ENCODE results near the gene DDX27. TPM values are rescaled to one million over a fixed set of nuclear protein-coding genes. Genes with fewer than 3 reads are reported as not detected.

The DDX27 gene
- total and polyA plus RNA-seq, 2 of the 13 experiments (the other 11 are each of a cell fraction or from before 2014, with no cell fraction given) = 42.6 to 72.8 TPM

GRCh38 chr20:49276161-49276960, 57.1 kb downstream of the DDX27 start:
- Histone ChIP-seq H4K20me1 (ENCODE audit: insufficient read depth, low read length) (peaks cover 28% of the 10 kb centered on the region), H3K9me3 (ENCODE audit: low read length) (no peaks in the 10 kb centered on the region), H3K4me1 (ENCODE audit: insufficient read depth, low read length) (peaks cover 46% of the 10 kb centered on the region), H3K79me2 (ENCODE audit: insufficient read depth, low read length) (peaks cover 66% of the 10 kb centered on the region), H3K4me3 (replicated peaks in 1 of 3; ENCODE audit: insufficient read depth in 1 of 3, low read depth in 2 of 3, low read length in 3 of 3) (peak overlapping the region; percentile 78 to 98 (median 91)), H3K36me3 (replicated peaks in 1 of 2; ENCODE audit: control insufficient read depth in 1 of 2, insufficient read depth in 2 of 2, low read length in 2 of 2) (peaks cover 20 to 43% of the 10 kb centered on the region in 2 experiments), H2AFZ (ENCODE audit: low read length) (no peak overlapping the region), H3K4me2 (ENCODE audit: low read depth, low read length) (peak overlapping the region; percentile 96), H3K27me3 (ENCODE audit: control insufficient read depth in 1 of 2, insufficient read depth in 2 of 2, low read length in 2 of 2) (peaks cover 0 to 4% of the 10 kb centered on the region in 2 experiments; a peak in 1 of 5 replicates), H3K27ac (ENCODE audit: extremely low read length, insufficient read depth, low read length) (peak overlapping the region; percentile 0), H3K9ac (ENCODE audit: insufficient read depth, low read depth, low read length) (peak overlapping the region; percentile 99)
- intact Hi-C loops (cut with micrococcal nuclease; ENCODE audit: unreplicated experiment) (loop anchor here (2.0 to 5.0 kb wide), 3 partner anchors 42 to 459 kb away; partner anchors contain the start of gene STAU1), in situ Hi-C loops (cut with HindIII; ENCODE audit: extremely low pct_ligation_motif_present, low pct_unique_long_range_greater_than_20kb) (no loop called here)
- ChIA-PET CTCF (ENCODE audit: low intra/inter-chr PET ratio, low total read pairs) (no interaction called here), POLR2A (interaction anchor here (0.6 to 1.4 kb wide), 4 partner anchors 9 to 356 kb away, joined by 3 to 8 read pairs (median 4); no protein-coding TSS in a partner anchor)
- ATAC-seq = no peak
- BruUV-seq (replicated peaks) = TSS peak; percentile 56
- no peak for FAIRE-seq
- DNase-seq (ENCODE audit: low spot score) = no peak
- WGBS (ENCODE audit: low lambda C conversion rate) = 21% methylated on average over 3 of the region's 3 CpGs
- TF ChIP-seq ZNF816 (CRISPR knock-in tag; IDR thresholded peaks at IDR 0.05; ENCODE audit: borderline replicate concordance) (peak; percentile 45; the same call in 1 of the 2 replicates), KLF11 (CRISPR knock-in tag; IDR thresholded peaks at IDR 0.05) (peak; percentile 47; the same call in 1 of the 2 replicates), TCF7L2 (IDR thresholded peaks at IDR 0.05; ENCODE audit: low read depth, low read length) (no peak), SRF (IDR thresholded peaks at IDR 0.05; ENCODE audit: low read depth, low read length) (no peak), SALL2 (CRISPR knock-in tag; IDR thresholded peaks at IDR 0.05) (no peak), ELF3 (CRISPR knock-in tag; IDR thresholded peaks at IDR 0.05) (peak; percentile 3; the same call in 1 of the 2 replicates), THAP11 (CRISPR knock-in tag; IDR thresholded peaks at IDR 0.05) (no peak), ZNF841 (CRISPR knock-in tag; IDR thresholded peaks at IDR 0.05; ENCODE audit: borderline replicate concordance) (no peak), ZNF652 (CRISPR knock-in tag; IDR thresholded peaks at IDR 0.05; ENCODE audit: borderline replicate concordance, low read depth) (0 out of 2 replicates have a peak, but pooled peaks have one; percentile 1), ASH2L (IDR thresholded peaks at IDR 0.05; ENCODE audit: insufficient read length, low read depth, low read length) (peak; percentile 10), ZNF367 (CRISPR knock-in tag; IDR thresholded peaks at IDR 0.05; ENCODE audit: borderline replicate concordance) (no peak), ZNF317 (CRISPR knock-in tag; IDR thresholded peaks at IDR 0.05) (no peak), ETV6 (CRISPR knock-in tag; conservative IDR thresholded peaks at IDR 0.05) (no peak), SOX5 (CRISPR knock-in tag; IDR thresholded peaks at IDR 0.05; ENCODE audit: borderline replicate concordance) (no peak), RBAK (CRISPR knock-in tag; IDR thresholded peaks at IDR 0.05) (no peak), U2AF1 (optimal IDR thresholded peaks at IDR 0.05; ENCODE audit: low read depth, low read length) (no peak), ZNF619 (CRISPR knock-in tag; IDR thresholded peaks at IDR 0.05) (no peak), STAT5B (CRISPR knock-in tag; IDR thresholded peaks at IDR 0.05) (no peak), SRSF9 (IDR thresholded peaks at IDR 0.05; ENCODE audit: borderline replicate concordance, insufficient read depth, low read depth, low read length, poor library complexity, severe bottlenecking) (no peak), ZNF331 (CRISPR knock-in tag; IDR thresholded peaks at IDR 0.05) (0 out of 2 replicates have a peak, but pooled peaks have one; percentile 20), ETV5 (CRISPR knock-in tag; IDR thresholded peaks at IDR 0.05; ENCODE audit: borderline replicate concordance) (no peak), PLRG1 (conservative IDR thresholded peaks at IDR 0.05) (no peak)
- TF ChIP-seq, protein P1, sequence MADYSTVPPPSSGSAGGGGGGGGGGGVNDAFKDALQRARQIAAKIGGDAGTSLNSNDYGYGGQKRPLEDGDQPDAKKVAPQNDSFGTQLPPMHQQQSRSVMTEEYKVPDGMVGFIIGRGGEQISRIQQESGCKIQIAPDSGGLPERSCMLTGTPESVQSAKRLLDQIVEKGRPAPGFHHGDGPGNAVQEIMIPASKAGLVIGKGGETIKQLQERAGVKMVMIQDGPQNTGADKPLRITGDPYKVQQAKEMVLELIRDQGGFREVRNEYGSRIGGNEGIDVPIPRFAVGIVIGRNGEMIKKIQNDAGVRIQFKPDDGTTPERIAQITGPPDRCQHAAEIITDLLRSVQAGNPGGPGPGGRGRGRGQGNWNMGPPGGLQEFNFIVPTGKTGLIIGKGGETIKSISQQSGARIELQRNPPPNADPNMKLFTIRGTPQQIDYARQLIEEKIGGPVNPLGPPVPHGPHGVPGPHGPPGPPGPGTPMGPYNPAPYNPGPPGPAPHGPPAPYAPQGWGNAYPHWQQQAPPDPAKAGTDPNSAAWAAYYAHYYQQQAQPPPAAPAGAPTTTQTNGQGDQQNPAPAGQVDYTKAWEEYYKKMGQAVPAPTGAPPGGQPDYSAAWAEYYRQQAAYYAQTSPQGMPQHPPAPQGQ (CRISPR knock-in tag; IDR thresholded peaks at IDR 0.05; ENCODE audit: borderline replicate concordance) = no peak
